ENCODE data around the gene CCDC192. TPM values are rescaled to one million over a fixed set of nuclear protein-coding genes. Genes with fewer than 3 reads are reported as not detected.
"Not testable (repeated sequence)": the region's sequence is repeated elsewhere in the genome, so short reads cannot be mapped to it uniquely, and the experiment has no call there.

CCDC192 gene
- total RNA-seq, 1 experiment from 2014 or later, result not detected

- peak; percentile 18 for DNase-seq (ENCODE audit: low spot score)
- in situ Hi-C loops (cut with HindIII; ENCODE audit: low sequenced_read_pairs), result no loop called here
Measured at GRCh38 chr5:127754259-127754658, 51.1 kb downstream of the CCDC192 start.

- in situ Hi-C loops (cut with HindIII; ENCODE audit: low sequenced_read_pairs), result no loop called here
- no peak for DNase-seq (ENCODE audit: low spot score)
Measured at GRCh38 chr5:127754706-127755105, 51.5 kb downstream of the CCDC192 start.

GRCh38 chr5:127757576-127757975, 54.4 kb downstream of the CCDC192 start:
- peak; percentile 82 for DNase-seq (ENCODE audit: low spot score)
- in situ Hi-C loops (cut with HindIII; ENCODE audit: low sequenced_read_pairs), result no loop called here

- no peak for DNase-seq (ENCODE audit: low spot score)
- in situ Hi-C loops (cut with HindIII; ENCODE audit: low sequenced_read_pairs), result no loop called here
Measured at GRCh38 chr5:127758766-127759283, 55.6 kb downstream of the CCDC192 start.

- in situ Hi-C loops (cut with HindIII; ENCODE audit: low sequenced_read_pairs), result no loop called here
- no peak for DNase-seq (ENCODE audit: low spot score)
Measured at GRCh38 chr5:127761869-127762268, 58.7 kb downstream of the CCDC192 start.

- DNase-seq (ENCODE audit: low spot score), result no peak
- in situ Hi-C loops (cut with HindIII; ENCODE audit: low sequenced_read_pairs), result no loop called here
Measured at GRCh38 chr5:127762412-127762811, 59.2 kb downstream of the CCDC192 start.

GRCh38 chr5:127766676-127767335, 63.6 kb downstream of the CCDC192 start:
- no peak for DNase-seq (ENCODE audit: low spot score)
- in situ Hi-C loops (cut with HindIII; ENCODE audit: low sequenced_read_pairs), result no loop called here

- DNase-seq (ENCODE audit: low spot score), result no peak
- in situ Hi-C loops (cut with HindIII; ENCODE audit: low sequenced_read_pairs), result no loop called here
Measured at GRCh38 chr5:127769386-127769785, 66.2 kb downstream of the CCDC192 start.

GRCh38 chr5:127770272-127770671, 67.1 kb downstream of the CCDC192 start:
- DNase-seq (ENCODE audit: low spot score), result no peak

GRCh38 chr5:127772531-127772930, 69.3 kb downstream of the CCDC192 start:
- in situ Hi-C loops (cut with HindIII; ENCODE audit: low sequenced_read_pairs), result no loop called here
- DNase-seq (ENCODE audit: low spot score), result no peak

More at GRCh38 chr5:127770272-127770671, 67.1 kb downstream of the CCDC192 start:
- in situ Hi-C loops (cut with HindIII; ENCODE audit: low sequenced_read_pairs), result no loop called here

GRCh38 chr5:127774221-127774620, 71.0 kb downstream of the CCDC192 start:
- no peak for DNase-seq (ENCODE audit: low spot score)
- in situ Hi-C loops (cut with HindIII; ENCODE audit: low sequenced_read_pairs), result no loop called here

- in situ Hi-C loops (cut with HindIII; ENCODE audit: low sequenced_read_pairs), result no loop called here
- DNase-seq (ENCODE audit: low spot score), result no peak
Measured at GRCh38 chr5:127776477-127776876, 73.3 kb downstream of the CCDC192 start.

GRCh38 chr5:127777957-127778356, 74.8 kb downstream of the CCDC192 start:
- in situ Hi-C loops (cut with HindIII; ENCODE audit: low sequenced_read_pairs), result no loop called here
- DNase-seq (ENCODE audit: low spot score), result no peak

GRCh38 chr5:127782450-127782849, 79.3 kb downstream of the CCDC192 start:
- in situ Hi-C loops (cut with HindIII; ENCODE audit: low sequenced_read_pairs); DNase-seq (ENCODE audit: low spot score): not testable (repeated sequence)

- no peak for DNase-seq (ENCODE audit: low spot score)
- in situ Hi-C loops (cut with HindIII; ENCODE audit: low sequenced_read_pairs), result no loop called here
Measured at GRCh38 chr5:127785098-127785927, 82.1 kb downstream of the CCDC192 start.

GRCh38 chr5:127791439-127791838, 88.2 kb downstream of the CCDC192 start:
- in situ Hi-C loops (cut with HindIII; ENCODE audit: low sequenced_read_pairs), result no loop called here
- DNase-seq (ENCODE audit: low spot score), result no peak

- DNase-seq (ENCODE audit: low spot score); in situ Hi-C loops (cut with HindIII; ENCODE audit: low sequenced_read_pairs): not testable (repeated sequence)
Measured at GRCh38 chr5:127791908-127792307, 88.7 kb downstream of the CCDC192 start.

GRCh38 chr5:127793052-127793451, 89.9 kb downstream of the CCDC192 start:
- in situ Hi-C loops (cut with HindIII; ENCODE audit: low sequenced_read_pairs), result no loop called here

GRCh38 chr5:127793879-127794278, 90.7 kb downstream of the CCDC192 start:
- no peak for DNase-seq (ENCODE audit: low spot score)
- in situ Hi-C loops (cut with HindIII; ENCODE audit: low sequenced_read_pairs), result no loop called here

More at GRCh38 chr5:127793052-127793451, 89.9 kb downstream of the CCDC192 start:
- no peak for DNase-seq (ENCODE audit: low spot score)

- no peak for DNase-seq (ENCODE audit: low spot score)
- in situ Hi-C loops (cut with HindIII; ENCODE audit: low sequenced_read_pairs), result no loop called here
Measured at GRCh38 chr5:127796211-127796610, 93.0 kb downstream of the CCDC192 start.

Measured in G401 (cell line).